GM21528 (cell line): ENCODE measurements around the gene KHDC1.
A peak's percentile ranks its signal among the peaks of the same experiment; 100 is the strongest.
"Not testable (repeated sequence)": the region's sequence is repeated elsewhere in the genome, so short reads cannot be mapped to it uniquely, and the experiment has no call there.

Experiments
- ATAC-seq: cut with Tn5 transposase; IDR thresholded peaks from one replicate; pipeline ENCODE4 v1.9.1; 2021; ENCODE audit warnings: mild to moderate bottlenecking, moderate library complexity; ENCODE audit not compliant: unreplicated experiment, low FRiP score

Gene KHDC1

GRCh38 chr6:73262671-73263569 is at the start of gene KHDC1:
TSS of gene KHDC1 (minus strand) at chr6:73263196. CDS start at chr6:73242517, 20,679 bp downstream.
- peak; percentile 95 for ATAC-seq

DNA sequence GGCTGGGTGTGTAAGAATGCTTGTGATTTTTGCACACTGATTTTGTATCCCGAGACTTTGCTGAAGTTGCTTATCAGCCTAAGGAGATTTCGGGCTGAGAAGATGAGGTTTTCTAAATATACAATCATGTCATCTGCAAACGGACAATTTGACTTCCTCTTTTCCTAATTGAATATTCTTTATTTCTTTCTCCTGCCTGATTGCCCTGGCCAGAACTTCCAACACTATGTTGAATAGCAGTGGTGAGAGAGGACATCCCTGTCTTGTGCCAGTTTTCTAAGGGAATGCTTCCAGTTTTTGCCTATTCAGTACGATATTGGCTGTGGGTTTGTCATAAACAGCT is 47.5 kb upstream of the KHDC1 start:
- ATAC-seq: not testable (repeated sequence)

DNA sequence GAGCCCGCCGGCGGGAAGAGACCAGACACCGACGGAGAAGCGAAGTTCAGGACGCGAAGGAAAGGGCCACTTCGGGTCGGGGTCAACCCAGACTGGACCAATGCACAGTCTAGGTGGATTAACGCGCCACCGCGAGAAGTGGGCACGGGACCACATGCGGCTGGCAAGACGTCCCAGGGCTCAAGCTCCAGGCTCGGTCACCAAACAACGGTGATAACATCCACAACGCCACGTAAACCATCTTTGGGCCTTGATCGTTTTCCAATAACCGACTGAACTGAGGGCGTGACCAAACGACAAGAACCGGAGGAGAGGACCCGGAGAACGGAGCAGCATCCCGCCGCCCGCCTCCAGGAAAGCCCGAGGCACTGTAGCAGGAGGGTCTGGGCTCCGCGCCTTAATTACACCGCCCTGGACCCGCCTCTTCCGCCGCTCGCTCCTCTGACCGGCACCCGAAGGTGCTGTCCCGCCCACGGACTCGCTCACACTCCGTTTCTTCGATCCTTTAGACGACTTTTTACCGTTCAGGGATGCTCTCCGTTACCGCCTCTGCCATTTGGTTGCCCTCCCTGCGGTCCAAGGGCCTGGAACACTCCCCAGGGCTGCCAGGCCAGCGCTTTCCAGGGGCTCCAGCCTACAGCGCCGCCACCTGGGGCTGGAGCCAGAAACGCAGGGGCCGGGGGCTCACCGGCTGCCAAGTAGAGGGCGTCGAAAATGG is 46.9 kb upstream of the KHDC1 start:
- ATAC-seq: peak; percentile 99

GRCh38 chr6:73309535-73309784 is 46.5 kb upstream of the KHDC1 start:
- peak; percentile 54 for ATAC-seq

- no peak for ATAC-seq
Observed at GRCh38 chr6:73308712-73309534, 45.9 kb upstream of the KHDC1 start.

DNA sequence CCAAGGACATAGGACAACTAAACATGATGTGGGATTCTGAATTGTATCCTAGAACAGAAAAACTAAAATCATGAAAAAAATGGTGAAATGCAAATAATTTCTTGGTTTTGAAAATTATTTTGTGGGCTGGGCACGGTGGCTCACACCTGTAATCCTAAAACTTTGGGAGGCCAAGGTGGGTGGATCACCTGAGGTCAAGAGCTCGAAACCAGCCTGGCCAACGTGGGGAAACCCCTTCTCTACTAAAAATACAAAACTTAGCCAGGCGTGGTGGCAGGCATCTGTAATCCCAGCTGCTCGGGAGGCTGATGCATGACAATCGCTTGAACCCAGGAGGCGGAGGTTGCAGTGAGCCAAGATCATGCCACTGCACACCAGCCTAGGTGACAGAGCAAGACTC is 40.8 kb upstream of the KHDC1 start:
- ATAC-seq: not testable (repeated sequence)

DNA sequence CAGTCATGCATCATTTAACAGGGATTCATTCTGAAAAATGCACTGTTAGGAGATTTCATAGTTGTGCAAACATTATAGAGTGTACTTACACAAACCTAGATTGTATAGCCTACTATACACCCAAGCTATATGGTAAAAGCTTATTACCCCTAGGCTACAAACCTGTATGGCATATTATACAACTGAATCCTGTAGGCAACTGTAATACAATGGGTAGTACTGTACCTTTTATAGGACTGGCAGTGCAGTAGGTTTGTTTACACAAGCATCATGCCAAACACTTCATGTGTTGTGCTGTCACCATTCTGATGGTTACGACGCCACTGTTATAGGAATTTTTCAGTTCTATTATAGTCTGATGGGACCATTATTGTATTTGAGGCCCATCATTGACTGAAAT is 39.3 kb upstream of the KHDC1 start:
- ATAC-seq: no peak

- no peak for ATAC-seq
Observed at GRCh38 chr6:73299151-73299971, 36.4 kb upstream of the KHDC1 start.

GRCh38 chr6:73293331-73293730 is 30.3 kb upstream of the KHDC1 start:
- ATAC-seq: no peak

DNA sequence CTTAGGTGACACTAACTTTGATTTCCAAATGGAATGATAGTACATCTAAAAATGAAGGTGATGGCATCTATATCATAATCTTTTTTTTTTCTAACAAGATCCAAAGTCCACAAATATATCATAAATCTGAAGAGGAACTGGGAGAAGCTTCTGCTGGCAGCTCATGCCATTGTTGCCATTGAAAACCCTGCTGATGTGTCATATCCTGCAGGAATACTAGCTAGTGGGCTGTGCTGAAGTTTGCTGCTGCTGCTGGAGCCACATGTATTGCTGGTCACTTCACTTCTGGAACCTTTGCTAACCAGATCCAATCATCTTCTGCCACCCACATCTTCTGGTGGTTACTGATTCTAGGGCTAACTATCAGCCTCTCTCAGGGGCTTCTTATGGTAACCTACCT is 27.4 kb upstream of the KHDC1 start:
- no peak for ATAC-seq

GRCh38 chr6:73286752-73287151 is 23.8 kb upstream of the KHDC1 start:
- ATAC-seq: no peak

DNA sequence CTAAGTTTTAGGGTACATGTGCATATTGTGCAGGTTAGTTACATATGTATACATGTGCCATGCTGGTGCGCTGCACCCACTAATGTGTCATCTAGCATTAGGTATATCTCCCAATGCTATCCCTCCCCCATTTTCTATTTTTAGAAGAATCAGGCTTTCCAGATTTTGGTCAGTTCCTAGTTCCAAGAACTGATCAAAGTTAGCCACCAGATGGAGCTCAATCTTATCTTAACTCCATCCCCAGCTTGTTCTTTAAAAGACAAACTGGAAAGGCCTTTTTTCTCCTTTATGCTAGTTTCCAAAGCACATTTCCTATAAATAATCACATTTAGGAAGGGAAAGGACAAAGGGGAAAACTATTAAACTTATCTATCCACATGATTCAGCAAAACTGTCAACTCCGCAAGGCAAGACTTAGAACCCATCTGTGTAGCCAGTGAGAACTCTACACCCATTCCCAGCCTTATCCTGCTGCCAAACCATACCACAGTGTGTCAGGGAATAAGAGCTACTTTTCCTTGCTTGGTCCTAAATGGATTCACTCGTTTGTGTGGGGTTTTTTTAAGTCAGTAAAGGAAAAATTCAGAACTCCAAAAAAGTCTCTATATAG is 22.8 kb upstream of the KHDC1 start:
- ATAC-seq: no peak

- no peak for ATAC-seq
Observed at GRCh38 chr6:73282871-73283270, 19.9 kb upstream of the KHDC1 start.

- ATAC-seq: not testable (repeated sequence)
Observed at GRCh38 chr6:73281684-73282083, 18.7 kb upstream of the KHDC1 start.

GRCh38 chr6:73269296-73269695 is 6.3 kb upstream of the KHDC1 start:
- ATAC-seq: not testable (repeated sequence)

DNA sequence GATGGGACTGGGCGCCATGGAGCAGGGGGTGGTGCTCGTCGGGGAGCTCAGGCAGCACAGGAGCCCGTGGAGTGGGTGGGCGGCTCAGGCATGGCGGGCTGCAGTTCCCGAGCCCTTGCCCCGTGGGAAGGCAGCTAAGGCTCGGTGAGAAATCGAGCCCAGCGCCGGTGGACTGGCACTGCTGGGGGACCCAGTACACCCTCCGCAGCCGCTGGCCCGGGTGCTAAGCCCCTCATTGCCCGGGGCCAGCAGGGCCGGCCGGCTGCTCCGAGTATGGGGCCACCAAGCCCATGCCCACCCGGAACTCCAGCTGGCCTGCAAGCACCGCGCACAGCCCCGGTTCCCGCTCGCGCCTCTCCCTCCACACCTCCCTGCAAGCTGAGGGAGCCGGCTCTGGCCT is 5.9 kb upstream of the KHDC1 start:
- not testable (repeated sequence) for ATAC-seq

GRCh38 chr6:73264446-73264845 is 1.4 kb upstream of the KHDC1 start:
- no peak for ATAC-seq

GRCh38 chr6:73263570-73263909 is 544 bp upstream of the KHDC1 start:
- ATAC-seq: peak; percentile 6

GRCh38 chr6:73258721-73259120 is 4.3 kb downstream of the KHDC1 start:
- ATAC-seq: no peak

DNA sequence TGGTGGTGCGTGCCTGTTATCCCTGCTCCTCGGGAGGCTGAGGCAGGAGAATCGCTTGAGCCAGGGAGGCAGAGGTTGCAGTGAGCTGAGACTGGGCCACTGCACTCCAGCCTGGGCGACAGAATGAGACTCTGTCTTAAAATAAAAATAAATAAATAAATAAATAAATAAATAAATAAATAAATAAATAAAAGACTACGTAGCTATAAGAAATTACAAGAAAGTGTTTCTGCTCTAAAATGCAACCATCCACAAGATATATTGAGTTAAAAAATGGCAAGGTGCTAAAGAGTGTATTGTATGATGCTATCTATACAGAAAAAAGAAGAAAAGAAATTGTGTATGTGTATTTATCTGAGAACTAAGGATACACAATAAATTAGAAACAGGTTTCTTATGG is 8.7 kb downstream of the KHDC1 start:
- not testable (repeated sequence) for ATAC-seq
